HepG2 (cell line): ENCODE results near the gene APOBEC3H. TPM values are rescaled to one million over a fixed set of nuclear protein-coding genes. Genes with fewer than 3 reads are reported as not detected.

Source experiments
- ATAC-seq: fragments of 200-7000 bp; cut with Tn5 transposase; 3 replicates; pipeline ENCODE4 v1.9.1; 2020; ENCODE audit warnings: mild to moderate bottlenecking, moderate library complexity
- BruUV-seq: library from RNA; stranded (reverse); fragments of 400-500 nt; replicated peaks from 2 replicates; lab custom pipeline; 2021; lab: Mats Ljungman, UMichigan
- CTCF ChIA-PET: fragments of 300-600 bp; formaldehyde crosslinking; extraction: SDS; loops from one replicate; lab custom pipeline; 2021; ENCODE audit warnings: low total read pairs, inconsistent platforms, low intra/inter-chr PET ratio; lab: Yijun Ruan, JAX
- POLR2A ChIA-PET: fragments of 350-600 bp; sonication (Branson Sonifier 250); formaldehyde crosslinking; loops from one replicate; lab custom pipeline; 2020; ENCODE audit warnings: antibody characterized with exemption, inconsistent platforms; lab: Yijun Ruan, JAX
- DNase-seq: peaks from one replicate; pipeline ENCODE4 v3.0.0-alpha.2; 2015; ENCODE audit warnings: low spot score
- FAIRE-seq: peaks from 3 replicates; lab custom pipeline; 2011; peaks lifted over from hg19 to GRCh38; lab: Jason Lieb, UNC
- H2AFZ ChIP-seq: one replicate; pipeline ENCODE4 v1.6.1; 2011; ENCODE audit warnings: low read length, inconsistent platforms
- H3K27ac ChIP-seq: fragments of 300-600 bp; 3 replicates; pipeline ENCODE4 v1.8.0; 2011; ENCODE audit warnings: mixed run types, mild to moderate bottlenecking, mixed read lengths, low read length, inconsistent platforms; ENCODE audit not compliant: insufficient read depth; ENCODE audit errors: extremely low read length
- H3K27me3 ChIP-seq, 2 experiments: fragments of 200-600 bp in 1 of 2; 2 replicates in 1 of 2; 3 replicates in 1 of 2; pipeline versions ENCODE4 v1.6.0 to v1.8.0; 2011; ENCODE audit warnings: low read length in 2 of 2, mild to moderate bottlenecking in 2 of 2, moderate library complexity in 2 of 2, inconsistent platforms in 1 of 2; ENCODE audit not compliant: insufficient read depth in 2 of 2, control insufficient read depth in 1 of 2
- H3K36me3 ChIP-seq, 2 experiments: fragments of 200-600 bp in 1 of 2; replicated peaks in 1 of 2; 2 replicates in 1 of 2; 3 replicates in 1 of 2; pipeline versions ENCODE4 v1.5.1 to v1.8.0; 2011; ENCODE audit warnings: low read length in 2 of 2, inconsistent platforms in 1 of 2; ENCODE audit not compliant: insufficient read depth in 2 of 2, control insufficient read depth in 1 of 2
- H3K4me1 ChIP-seq: 2 replicates; pipeline ENCODE4 v1.5.1; 2012; ENCODE audit warnings: low read length, inconsistent platforms; ENCODE audit not compliant: insufficient read depth
- H3K4me2 ChIP-seq: 2 replicates; pipeline ENCODE4 v1.6.0; 2011; ENCODE audit warnings: low read depth, low read length, inconsistent platforms
- H3K4me3 ChIP-seq, 3 experiments: fragments of 200-600 bp in 1 of 3; sonication (generic), shearing (Covaris generic) in 1 of 3; replicated peaks in 1 of 3; 2 replicates each; pipeline ENCODE4 v1.5.1; 2011 to 2016; ENCODE audit warnings: low read length in 3 of 3, inconsistent platforms in 2 of 3, low read depth in 2 of 3, mild to moderate bottlenecking in 2 of 3, control low read depth in 1 of 3, mixed read lengths in 1 of 3; ENCODE audit not compliant: insufficient read depth in 1 of 3
- H3K79me2 ChIP-seq: one replicate; pipeline ENCODE4 v1.6.1; 2011; ENCODE audit warnings: low read length, inconsistent platforms; ENCODE audit not compliant: insufficient read depth
- H3K9ac ChIP-seq: 2 replicates; pipeline ENCODE4 v1.6.0; 2011; ENCODE audit warnings: mild to moderate bottlenecking, low read depth, low read length, inconsistent platforms; ENCODE audit not compliant: insufficient read depth
- H3K9me3 ChIP-seq: 2 replicates; pipeline ENCODE4 v1.5.1; 2012; ENCODE audit warnings: mild to moderate bottlenecking, low read length
- H4K20me1 ChIP-seq: 2 replicates; pipeline ENCODE4 v1.6.0; 2011; ENCODE audit warnings: inconsistent platforms, mild to moderate bottlenecking, low read length, moderate library complexity; ENCODE audit not compliant: insufficient read depth
- BHLHE40 ChIP-seq: IDR thresholded peaks from 2 replicates; pipeline ENCODE4 v1.6.1; 2011; ENCODE audit warnings: low read length, improper control_type of control experiment
- GATAD2A ChIP-seq: IDR thresholded peaks from 2 replicates; pipeline ENCODE4 v1.6.1; 2016
- NFYC ChIP-seq: IDR thresholded peaks from 2 replicates; pipeline ENCODE4 v1.6.1; 2016; ENCODE audit warnings: missing genetic modification reagents, missing compliant biosample characterization
- PATZ1 ChIP-seq: sonication (generic); formaldehyde crosslinking; IDR thresholded peaks from 2 replicates; pipeline ENCODE4 v1.4.0; 2020; ENCODE audit warnings: missing genetic modification reagents
- PHF20 ChIP-seq: sonication (generic); formaldehyde crosslinking; IDR thresholded peaks from 2 replicates; pipeline ENCODE4 v1.5.0; 2020; ENCODE audit warnings: mild to moderate bottlenecking, missing genetic modification reagents
- TEAD3 ChIP-seq: optimal IDR thresholded peaks from 2 replicates; pipeline ENCODE3; 2016; ENCODE audit warnings: borderline replicate concordance
- WGBS: methylation state at CpG from one replicate; pipeline ENCODE4 v1.1.6; 2017; ENCODE audit warnings: low lambda C conversion rate; 5-methylcytosine and 5-hydroxymethylcytosine counted together
- in situ Hi-C: cut with HindIII; loops from 2 replicates; pipeline ENCODE4 v1.10.0; 2017; ENCODE audit warnings: low pct_unique_long_range_greater_than_20kb; ENCODE audit not compliant: extremely low pct_ligation_motif_present
- intact Hi-C: fragments of 100-400 bp; cut with micrococcal nuclease; formaldehyde crosslinking; loops from one replicate; pipeline ENCODE4 v1.10.0; 2022; ENCODE audit not compliant: unreplicated experiment
- polyA plus RNA-seq, 8 experiments: library from polyadenylated mRNA; depleted of rRNA in 3 of 8; stranded (reverse) in 7 of 8; unstranded in 1 of 8; fragments of >200 nt; fragmentation: Illumina TruSeq in 4 of 8; extraction: Trizol in 4 of 8; gene quantifications; 2 replicates each; pipeline versions ENCODE4 v1.2.1 to v1.2.3, GENCODE V29; 2011 to 2016; ENCODE audit warnings: low read depth in 4 of 8, missing spikeins in 1 of 8, mixed read lengths in 1 of 8; ENCODE audit not compliant: insufficient read depth in 1 of 8
- total RNA-seq, 5 experiments: library from RNA; depleted of rRNA; stranded (reverse); fragments of >200 nt; fragmentation: Illumina TruSeq; extraction: Trizol; gene quantifications; 2 replicates each; pipeline ENCODE4 v1.2.3, GENCODE V29; 2016; ENCODE audit warnings: low read depth in 1 of 5
- TF ChIP-seq, protein P1 (sequence below), 2 experiments: sonication (generic) in 1 of 2; formaldehyde crosslinking in 1 of 2; IDR thresholded peaks; 2 replicates each; pipeline versions ENCODE4 v1.5.1 to v1.6.1; 2011 to 2020; ENCODE audit warnings: borderline replicate concordance in 1 of 2, low read depth in 1 of 2, low read length in 1 of 2, mild to moderate bottlenecking in 1 of 2, missing genetic modification reagents in 1 of 2, moderate library complexity in 1 of 2
- TF ChIP-seq, protein P2 (sequence below): sonication (generic); formaldehyde crosslinking; IDR thresholded peaks from 2 replicates; pipeline ENCODE4 v1.5.1; 2020; ENCODE audit warnings: missing genetic modification reagents, mild to moderate bottlenecking, borderline replicate concordance

APOBEC3H gene
- total and polyA plus RNA-seq, 2 of the 13 experiments (the other 11 are each of a cell fraction or from before 2014, with no cell fraction given): 0.18 to 0.31 TPM

DNA sequence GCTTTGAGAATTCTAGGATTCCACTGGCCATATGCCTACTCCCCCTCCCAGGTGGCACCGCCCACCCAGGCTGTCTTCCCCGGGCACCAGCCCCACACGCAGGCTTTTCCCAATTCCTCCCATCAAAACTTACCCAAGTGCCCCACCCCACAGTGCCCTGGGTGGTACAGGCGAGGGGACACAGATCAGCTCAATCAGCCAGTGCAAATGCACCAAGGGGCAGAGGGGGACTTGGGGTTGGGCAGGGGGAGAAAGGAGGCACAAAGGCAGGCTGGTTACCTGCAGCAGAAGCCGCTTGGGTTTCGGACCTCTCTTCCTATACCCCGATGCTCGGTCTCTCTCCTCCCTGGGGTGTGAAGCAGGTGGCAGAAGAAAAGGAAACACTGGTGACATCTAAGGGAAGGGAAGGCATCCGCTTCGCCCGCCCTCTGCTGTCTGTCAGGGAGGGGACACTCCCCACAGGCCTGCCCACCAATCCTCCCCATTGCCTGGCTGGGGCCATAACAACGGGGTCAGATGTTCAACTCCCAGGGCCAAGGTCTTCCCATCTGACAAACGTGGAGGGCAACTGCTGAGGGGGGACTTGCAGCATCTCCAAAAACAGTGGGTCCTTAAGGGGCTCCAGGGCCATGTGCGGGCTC lies 41.4 kb downstream of the APOBEC3H start:
- H3K79me2 ChIP-seq: no peaks in the 10 kb centered on the region
- CTCF ChIA-PET: no interaction called here
- TF ChIP-seq PATZ1 (CRISPR knock-in tag): peak; percentile 35; the same call in 1 of the 2 replicates
- no peak for TF ChIP-seq PHF20 (CRISPR knock-in tag)
- 66% methylated on average over 12 of the region's 14 CpGs for WGBS
- in situ Hi-C loops: no loop called here
- H3K27ac ChIP-seq: no peak overlapping the region
- BruUV-seq: no TSS peak
- H2AFZ ChIP-seq: no peak overlapping the region
- ATAC-seq (0 out of 3 replicates have a peak, but pooled peaks have one; percentile 14), DNase-seq (no peak), FAIRE-seq (no peak)
- no peak overlapping the region for H3K4me2 ChIP-seq
- no peaks in the 10 kb centered on the region for H4K20me1 ChIP-seq
- intact Hi-C loops: no loop called here
- POLR2A ChIA-PET: no interaction called here
- no peak overlapping the region for H3K9ac ChIP-seq
- H3K9me3 ChIP-seq: no peaks in the 10 kb centered on the region
- peaks cover 27% of the 10 kb centered on the region for H3K4me1 ChIP-seq
- peaks cover 0 to 2% of the 10 kb centered on the region in 2 experiments; a peak in 1 of 5 replicates for H3K27me3 ChIP-seq
- no peak overlapping the region for H3K4me3 ChIP-seq
- H3K36me3 ChIP-seq: no peaks in the 10 kb centered on the region

- no peaks in the 10 kb centered on the region for H3K79me2 ChIP-seq
- FAIRE-seq (peak; percentile 46), ATAC-seq (no peak), DNase-seq (peak; percentile 64)
- intact Hi-C loops (no loop called here), in situ Hi-C loops (no loop called here)
- no peak overlapping the region for H3K27ac ChIP-seq
- no peak overlapping the region for H3K4me3 ChIP-seq
- H3K27me3 ChIP-seq: peaks cover 1 to 16% of the 10 kb centered on the region in 2 experiments; a peak in 3 of 5 replicates
- BruUV-seq: no TSS peak
- no peak overlapping the region for H3K9ac ChIP-seq
- TF ChIP-seq BHLHE40 (peak; percentile 64), GATAD2A (CRISPR knock-in tag) (peak; percentile 32; the same call in 1 of the 2 replicates), NFYC (CRISPR knock-in tag) (no peak), TEAD3 (CRISPR knock-in tag) (peak; percentile 67)
- TF ChIP-seq, protein P1, sequence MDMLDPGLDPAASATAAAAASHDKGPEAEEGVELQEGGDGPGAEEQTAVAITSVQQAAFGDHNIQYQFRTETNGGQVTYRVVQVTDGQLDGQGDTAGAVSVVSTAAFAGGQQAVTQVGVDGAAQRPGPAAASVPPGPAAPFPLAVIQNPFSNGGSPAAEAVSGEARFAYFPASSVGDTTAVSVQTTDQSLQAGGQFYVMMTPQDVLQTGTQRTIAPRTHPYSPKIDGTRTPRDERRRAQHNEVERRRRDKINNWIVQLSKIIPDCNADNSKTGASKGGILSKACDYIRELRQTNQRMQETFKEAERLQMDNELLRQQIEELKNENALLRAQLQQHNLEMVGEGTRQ (IDR thresholded peaks at IDR 0.05; ENCODE audit: low read depth, low read length): peak; percentile 55
- TF ChIP-seq, protein P1 (CRISPR knock-in tag; IDR thresholded peaks at IDR 0.05; ENCODE audit: borderline replicate concordance): peak; percentile 75; the same call in 1 of the 2 replicates
- TF ChIP-seq, protein P2, sequence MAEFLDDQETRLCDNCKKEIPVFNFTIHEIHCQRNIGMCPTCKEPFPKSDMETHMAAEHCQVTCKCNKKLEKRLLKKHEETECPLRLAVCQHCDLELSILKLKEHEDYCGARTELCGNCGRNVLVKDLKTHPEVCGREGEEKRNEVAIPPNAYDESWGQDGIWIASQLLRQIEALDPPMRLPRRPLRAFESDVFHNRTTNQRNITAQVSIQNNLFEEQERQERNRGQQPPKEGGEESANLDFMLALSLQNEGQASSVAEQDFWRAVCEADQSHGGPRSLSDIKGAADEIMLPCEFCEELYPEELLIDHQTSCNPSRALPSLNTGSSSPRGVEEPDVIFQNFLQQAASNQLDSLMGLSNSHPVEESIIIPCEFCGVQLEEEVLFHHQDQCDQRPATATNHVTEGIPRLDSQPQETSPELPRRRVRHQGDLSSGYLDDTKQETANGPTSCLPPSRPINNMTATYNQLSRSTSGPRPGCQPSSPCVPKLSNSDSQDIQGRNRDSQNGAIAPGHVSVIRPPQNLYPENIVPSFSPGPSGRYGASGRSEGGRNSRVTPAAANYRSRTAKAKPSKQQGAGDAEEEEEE (CRISPR knock-in tag): no peak
- H3K36me3 ChIP-seq: no peaks in the 10 kb centered on the region
- no peaks in the 10 kb centered on the region for H4K20me1 ChIP-seq
- H3K4me1 ChIP-seq: peaks cover 35% of the 10 kb centered on the region
- ChIA-PET POLR2A (interaction anchor here (1.1 kb wide), 1 partner anchor 179 kb away, joined by 5 read pairs; the partner anchor contains the start of gene RPL3), CTCF (no interaction called here)
- H2AFZ ChIP-seq: no peak overlapping the region
- no peaks in the 10 kb centered on the region for H3K9me3 ChIP-seq
- H3K4me2 ChIP-seq: no peak overlapping the region
- 31% methylated on average over 7 of the region's 7 CpGs for WGBS
Observed at GRCh38 chr22:39139933-39140332, 42.9 kb downstream of the APOBEC3H start.
